Suprapubic skin (tissue), 4 donors: ENCODE results near the gene GRID2. TPM values are rescaled to one million over a fixed set of nuclear protein-coding genes. Genes with fewer than 3 reads are reported as not detected.
"Not testable (repeated sequence)": the region's sequence is repeated elsewhere in the genome, so short reads cannot be mapped to it uniquely, and the experiment has no call there.

Source experiments
- DNase-seq, 2 donors: peaks; one replicate each; pipeline ENCODE4 v3.0.0-alpha.2; 2019; ENCODE audit warnings: low spot score in 2 of 2
- H3K27ac ChIP-seq: fragments of 200-600 bp; sonication (generic); one replicate; pipeline ENCODE4 v1.5.1; 2019
- H3K27me3 ChIP-seq: fragments of 200-600 bp; sonication (generic); one replicate; pipeline ENCODE4 v1.5.1; 2019
- H3K36me3 ChIP-seq: fragments of 200-600 bp; sonication (generic); one replicate; pipeline ENCODE4 v1.5.1; 2019
- H3K4me1 ChIP-seq: fragments of 200-600 bp; sonication (generic); one replicate; pipeline ENCODE4 v1.5.1; 2019
- H3K4me3 ChIP-seq: fragments of 200-600 bp; sonication (generic); one replicate; pipeline ENCODE4 v1.5.1; 2019; ENCODE audit warnings: mild to moderate bottlenecking
- H3K9me3 ChIP-seq: fragments of 200-600 bp; sonication (generic); one replicate; pipeline ENCODE4 v1.5.1; 2019
- EP300 ChIP-seq: sonication (generic); formaldehyde crosslinking; IDR thresholded peaks from one replicate; pipeline ENCODE4 v1.6.1; 2017; ENCODE audit warnings: antibody characterized with exemption
- POLR2A ChIP-seq, 2 donors: fragments of 450-650 bp; IDR thresholded peaks; one replicate each; pipeline ENCODE4 v1.6.1; 2017; ENCODE audit warnings: antibody characterized with exemption in 2 of 2, mild to moderate bottlenecking in 2 of 2, moderate library complexity in 2 of 2
- POLR2AphosphoS5 ChIP-seq, 3 donors: sonication (generic); formaldehyde crosslinking; IDR thresholded peaks; one replicate each; pipeline ENCODE4 v1.6.1; 2017; ENCODE audit warnings: antibody characterized with exemption in 3 of 3
- WGBS: methylation state at CpG from one replicate; pipeline ENCODE4 v1.1.5; 2018; 5-methylcytosine and 5-hydroxymethylcytosine counted together
- total RNA-seq, 4 donors: library from RNA; depleted of rRNA; stranded (reverse); fragments of >200 nt; gene quantifications; one replicate each; pipeline ENCODE4 v1.1.0, GENCODE V29; 2016
- TF ChIP-seq, protein P1 (sequence below), 2 donors: fragments of 200-600 bp in 1 of 2; fragments of 450-650 bp in 1 of 2; sonication (generic) in 1 of 2; IDR thresholded peaks; one replicate each; pipeline ENCODE4 v1.5.1; 2016 to 2019; ENCODE audit warnings: antibody characterized with exemption in 2 of 2, mild to moderate bottlenecking in 1 of 2, moderate library complexity in 1 of 2

Gene GRID2
- total RNA-seq, 4 donors from 2014 or later, result not detected

DNA sequence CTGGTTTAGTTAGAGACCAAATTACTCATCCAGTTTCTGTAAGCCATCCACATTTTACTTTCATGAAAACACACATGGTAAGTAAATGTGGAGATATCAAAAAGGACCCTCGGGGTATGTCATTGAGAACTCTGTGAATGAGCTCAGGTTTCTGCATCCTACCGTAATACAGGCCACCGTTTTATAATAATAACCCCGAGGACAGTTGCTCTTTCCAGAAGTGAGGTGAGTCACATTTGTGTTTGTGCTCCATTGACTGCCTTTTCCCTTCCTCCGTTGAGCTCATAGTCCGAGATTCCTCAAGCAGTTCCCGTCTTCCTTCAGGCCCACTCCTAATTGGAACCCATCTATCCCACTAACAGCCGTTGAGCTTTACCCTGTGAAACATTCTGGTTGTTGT, 95.3 kb downstream of the GRID2 start:
- H3K36me3 ChIP-seq, result no peaks in the 10 kb centered on the region
- no peak for TF ChIP-seq POLR2A (IDR thresholded peaks at IDR 0.05)
- TF ChIP-seq, protein P1, sequence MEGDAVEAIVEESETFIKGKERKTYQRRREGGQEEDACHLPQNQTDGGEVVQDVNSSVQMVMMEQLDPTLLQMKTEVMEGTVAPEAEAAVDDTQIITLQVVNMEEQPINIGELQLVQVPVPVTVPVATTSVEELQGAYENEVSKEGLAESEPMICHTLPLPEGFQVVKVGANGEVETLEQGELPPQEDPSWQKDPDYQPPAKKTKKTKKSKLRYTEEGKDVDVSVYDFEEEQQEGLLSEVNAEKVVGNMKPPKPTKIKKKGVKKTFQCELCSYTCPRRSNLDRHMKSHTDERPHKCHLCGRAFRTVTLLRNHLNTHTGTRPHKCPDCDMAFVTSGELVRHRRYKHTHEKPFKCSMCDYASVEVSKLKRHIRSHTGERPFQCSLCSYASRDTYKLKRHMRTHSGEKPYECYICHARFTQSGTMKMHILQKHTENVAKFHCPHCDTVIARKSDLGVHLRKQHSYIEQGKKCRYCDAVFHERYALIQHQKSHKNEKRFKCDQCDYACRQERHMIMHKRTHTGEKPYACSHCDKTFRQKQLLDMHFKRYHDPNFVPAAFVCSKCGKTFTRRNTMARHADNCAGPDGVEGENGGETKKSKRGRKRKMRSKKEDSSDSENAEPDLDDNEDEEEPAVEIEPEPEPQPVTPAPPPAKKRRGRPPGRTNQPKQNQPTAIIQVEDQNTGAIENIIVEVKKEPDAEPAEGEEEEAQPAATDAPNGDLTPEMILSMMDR (IDR thresholded peaks at IDR 0.05), result no peak
- no peak for TF ChIP-seq POLR2AphosphoS5 (IDR thresholded peaks at IDR 0.05)
- TF ChIP-seq EP300, result no peak
- no peak overlapping the region for H3K4me3 ChIP-seq
- H3K9me3 ChIP-seq, result no peaks in the 10 kb centered on the region
- DNase-seq, result no peak
- WGBS, result 67% methylated on average over 8 of the region's 8 CpGs
- no peaks in the 10 kb centered on the region for H3K4me1 ChIP-seq
- no peaks in the 10 kb centered on the region for H3K27me3 ChIP-seq
- H3K27ac ChIP-seq, result no peak overlapping the region

DNA sequence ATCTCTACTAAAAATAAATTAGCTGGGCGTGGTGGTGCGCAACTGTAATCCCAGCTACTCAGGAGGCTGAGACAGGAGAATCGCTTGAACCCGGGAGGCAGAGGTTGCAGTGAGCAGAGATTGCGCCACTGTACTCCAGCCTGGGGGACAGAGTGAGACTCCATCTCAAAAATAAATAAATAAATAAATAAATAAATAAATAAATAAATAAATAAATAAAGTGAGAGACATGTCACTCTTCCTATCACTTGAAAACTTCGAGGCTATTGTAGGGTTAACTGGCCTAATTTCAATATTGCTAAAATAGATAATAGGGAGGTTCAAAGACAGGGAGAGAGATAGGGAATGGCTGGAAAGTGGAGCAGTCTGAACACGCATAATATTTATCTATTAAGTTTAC, 99.8 kb downstream of the GRID2 start:
- not testable (repeated sequence) for H3K4me3 ChIP-seq, DNase-seq, H3K27ac ChIP-seq, H3K9me3 ChIP-seq, H3K27me3 ChIP-seq, H3K4me1 ChIP-seq, H3K36me3 ChIP-seq
- 96% methylated on average over 7 of the region's 7 CpGs for WGBS

DNA sequence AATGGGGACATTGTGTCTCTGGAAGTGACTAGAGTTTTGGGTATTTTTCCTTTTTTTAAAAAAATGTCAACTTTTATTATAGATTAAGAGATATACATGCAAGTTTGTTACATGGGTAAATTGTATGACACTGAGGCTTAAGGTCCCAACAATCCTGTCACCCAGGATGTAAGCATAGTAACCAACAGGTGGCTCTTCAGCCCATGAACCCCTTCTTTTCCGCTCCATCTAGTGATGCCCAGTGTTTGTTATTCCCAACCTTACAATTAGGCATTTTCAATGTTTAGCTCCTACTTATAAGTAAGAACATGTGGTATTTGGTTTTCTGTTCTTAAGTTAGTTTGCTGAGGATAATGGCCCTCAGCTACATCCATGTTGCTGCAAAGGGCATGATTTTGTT, 102.7 kb downstream of the GRID2 start:
- no peak for DNase-seq
- Histone ChIP-seq H3K36me3 (no peaks in the 10 kb centered on the region), H3K4me1 (no peaks in the 10 kb centered on the region), H3K27ac (no peak overlapping the region), H3K9me3 (no peaks in the 10 kb centered on the region), H3K27me3 (no peaks in the 10 kb centered on the region), H3K4me3 (no peak overlapping the region)
- TF ChIP-seq, protein P1 (IDR thresholded peaks at IDR 0.05), result no peak
- no peak for TF ChIP-seq POLR2AphosphoS5 (IDR thresholded peaks at IDR 0.05)
- no peak for TF ChIP-seq EP300
- WGBS, result 86% methylated on average over 1 of the region's 1 CpG

DNA sequence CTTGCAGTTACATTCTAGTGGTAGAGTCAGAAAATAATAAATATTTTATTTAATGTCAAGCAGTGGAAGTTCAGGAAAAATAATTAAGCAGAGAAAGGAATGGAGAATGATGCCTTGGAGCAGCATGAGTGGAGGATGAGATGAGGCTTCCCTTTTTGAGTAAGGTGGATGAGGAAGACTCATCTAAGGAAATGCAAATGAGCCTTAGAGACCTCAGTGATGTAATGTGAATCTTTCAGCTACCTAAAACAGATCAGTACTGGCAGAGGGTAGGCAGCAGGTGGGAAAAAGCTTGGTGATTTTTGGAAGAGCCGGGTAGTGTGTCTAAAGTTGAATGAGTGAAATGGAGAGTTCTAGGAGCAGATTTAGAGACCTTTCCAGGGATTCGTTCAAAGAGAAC, 118.2 kb downstream of the GRID2 start:
- H3K27me3 ChIP-seq, result no peaks in the 10 kb centered on the region
- WGBS, result 86% methylated on average over 2 of the region's 2 CpGs
- no peak for DNase-seq
- no peak overlapping the region for H3K27ac ChIP-seq
- H3K4me1 ChIP-seq, result no peaks in the 10 kb centered on the region
- H3K36me3 ChIP-seq, result no peaks in the 10 kb centered on the region
- TF ChIP-seq POLR2A (IDR thresholded peaks at IDR 0.05) (no peak), POLR2AphosphoS5 (IDR thresholded peaks at IDR 0.05) (no peak), EP300 (no peak)
- TF ChIP-seq, protein P1 (IDR thresholded peaks at IDR 0.05), result no peak
- H3K4me3 ChIP-seq, result no peak overlapping the region
- no peaks in the 10 kb centered on the region for H3K9me3 ChIP-seq

DNA sequence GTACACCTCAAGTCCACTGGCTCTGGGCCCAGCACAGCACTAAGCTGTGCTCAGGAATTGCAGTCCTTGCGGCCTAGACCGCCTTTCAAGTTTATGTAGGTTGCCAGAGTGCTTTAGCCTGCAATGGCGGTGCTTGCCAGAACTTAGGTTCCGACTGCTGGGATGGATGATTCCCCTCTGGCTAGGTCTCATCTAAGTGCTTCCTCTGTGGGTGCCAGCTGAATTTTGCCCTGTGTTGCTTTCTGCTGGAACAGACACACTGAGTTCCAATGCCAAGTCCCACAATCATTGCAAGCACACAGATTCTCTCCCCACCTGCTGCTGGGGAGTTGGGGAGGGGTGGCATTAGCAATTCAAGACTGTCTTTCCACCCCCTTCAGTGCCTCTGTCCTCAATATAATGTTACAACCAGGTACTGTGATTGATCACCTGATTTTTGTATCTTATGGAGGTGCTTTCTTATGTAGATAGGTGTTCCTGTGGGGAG, 129.5 kb downstream of the GRID2 start:
- no peaks in the 10 kb centered on the region for H3K4me1 ChIP-seq
- TF ChIP-seq, protein P1 (IDR thresholded peaks at IDR 0.05), result no peak
- TF ChIP-seq POLR2AphosphoS5 (IDR thresholded peaks at IDR 0.05) (no peak), POLR2A (IDR thresholded peaks at IDR 0.05) (no peak), EP300 (no peak)
- WGBS, result 87% methylated on average over 4 of the region's 4 CpGs
- no peaks in the 10 kb centered on the region for H3K36me3 ChIP-seq
- H3K27me3 ChIP-seq, result no peaks in the 10 kb centered on the region
- no peak overlapping the region for H3K27ac ChIP-seq
- H3K9me3 ChIP-seq, result peaks cover 3% of the 10 kb centered on the region
- DNase-seq, result no peak
- H3K4me3 ChIP-seq, result no peak overlapping the region

DNA sequence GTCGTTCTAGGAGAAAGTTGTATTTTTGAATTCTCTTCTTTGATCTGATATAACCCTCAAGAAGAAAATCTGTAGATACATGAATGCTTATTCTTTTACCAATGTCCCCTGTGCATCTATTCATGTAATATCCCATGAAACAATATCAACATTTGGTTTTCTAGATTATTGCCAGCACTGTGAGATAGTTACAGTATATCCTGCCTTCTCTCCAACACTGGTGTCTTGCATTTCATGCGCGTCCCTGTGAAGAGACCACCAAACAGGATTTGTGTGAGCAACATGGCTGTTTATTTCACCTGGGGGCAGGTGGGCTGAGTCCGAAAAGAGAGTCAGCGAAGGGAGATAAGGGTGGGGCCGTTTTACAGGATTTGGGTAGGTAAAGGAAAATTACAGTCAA, 135.0 kb downstream of the GRID2 start:
- not testable (repeated sequence) for DNase-seq, H3K27me3 ChIP-seq, H3K4me1 ChIP-seq, H3K9me3 ChIP-seq, H3K27ac ChIP-seq, H3K36me3 ChIP-seq, H3K4me3 ChIP-seq
- WGBS, result 80% methylated on average over 6 of the region's 6 CpGs

DNA sequence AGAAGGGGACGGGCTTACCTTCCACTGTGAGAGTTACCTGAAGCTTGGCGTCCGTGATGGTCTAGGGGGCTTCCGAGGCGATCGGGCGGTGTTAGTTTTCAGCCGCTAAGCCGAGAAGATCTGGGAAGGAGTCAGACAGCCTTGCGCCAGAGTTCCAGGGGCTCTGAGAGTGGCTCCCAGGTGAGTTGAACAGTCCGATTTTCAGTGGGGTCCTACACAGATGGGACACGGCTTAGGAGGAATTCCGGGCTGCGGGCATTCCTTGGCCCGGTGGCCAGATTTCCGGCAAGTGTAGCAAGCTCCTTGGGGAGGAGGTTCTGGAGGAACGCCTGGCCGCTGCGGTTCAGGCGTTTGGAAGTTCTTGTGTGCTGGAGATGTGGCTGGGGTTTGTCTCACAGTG, 138.4 kb downstream of the GRID2 start:
- 98% methylated on average over 16 of the region's 20 CpGs for whole genome bisulfite sequencing
- not testable (repeated sequence) for H3K4me1 ChIP-seq, H3K9me3 ChIP-seq, H3K27me3 ChIP-seq, H3K4me3 ChIP-seq, H3K27ac ChIP-seq, DNase-seq, H3K36me3 ChIP-seq

DNA sequence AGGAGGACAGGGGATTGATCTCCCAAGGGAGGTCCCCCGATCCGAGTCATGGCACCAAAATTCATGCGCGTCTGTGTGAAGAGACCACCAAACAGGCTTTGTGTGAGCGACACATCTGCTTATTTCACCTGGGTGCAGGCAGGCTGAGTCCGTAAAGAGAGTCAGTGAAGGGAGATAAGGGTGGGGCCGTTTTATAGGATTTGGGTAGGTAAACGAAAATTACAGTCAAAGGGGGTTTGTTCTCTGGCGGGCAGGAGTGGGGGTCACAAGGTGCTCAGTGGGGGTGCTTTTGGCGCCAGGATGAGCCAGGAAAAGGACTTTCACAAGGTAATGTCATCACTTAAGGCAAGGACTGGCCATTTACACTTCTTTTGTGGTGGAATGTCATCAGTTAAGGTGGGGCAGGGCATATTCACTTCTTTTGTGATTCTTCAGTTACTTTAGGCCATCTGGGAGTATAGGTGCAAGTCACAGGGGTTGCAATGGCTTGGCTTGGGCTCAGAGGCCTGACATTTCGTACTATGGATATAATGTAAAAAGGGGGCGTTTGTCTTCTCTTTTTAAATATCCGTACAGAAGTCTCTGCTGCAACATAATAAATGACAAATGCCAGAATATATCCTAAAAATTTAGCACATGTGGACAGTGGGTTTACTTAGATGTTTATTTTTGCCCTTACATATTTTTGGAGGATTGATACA, 140.5 kb downstream of the GRID2 start:
- WGBS, result 92% methylated on average over 13 of the region's 13 CpGs
- H3K4me3 ChIP-seq, H3K36me3 ChIP-seq, H3K4me1 ChIP-seq, H3K9me3 ChIP-seq, H3K27me3 ChIP-seq, DNase-seq, H3K27ac ChIP-seq: not testable (repeated sequence)
